HG03064 (cell line): ENCODE results near the gene MT1E.
"Not testable (repeated sequence)": the region's sequence is repeated elsewhere in the genome, so short reads cannot be mapped to it uniquely, and the experiment has no call there.

ENCODE experiments used
- ATAC-seq: cut with Tn5 transposase; IDR thresholded peaks from one replicate; pipeline ENCODE4 v1.9.1; 2021; ENCODE audit warnings: low read depth; ENCODE audit not compliant: unreplicated experiment

MT1E gene

DNA sequence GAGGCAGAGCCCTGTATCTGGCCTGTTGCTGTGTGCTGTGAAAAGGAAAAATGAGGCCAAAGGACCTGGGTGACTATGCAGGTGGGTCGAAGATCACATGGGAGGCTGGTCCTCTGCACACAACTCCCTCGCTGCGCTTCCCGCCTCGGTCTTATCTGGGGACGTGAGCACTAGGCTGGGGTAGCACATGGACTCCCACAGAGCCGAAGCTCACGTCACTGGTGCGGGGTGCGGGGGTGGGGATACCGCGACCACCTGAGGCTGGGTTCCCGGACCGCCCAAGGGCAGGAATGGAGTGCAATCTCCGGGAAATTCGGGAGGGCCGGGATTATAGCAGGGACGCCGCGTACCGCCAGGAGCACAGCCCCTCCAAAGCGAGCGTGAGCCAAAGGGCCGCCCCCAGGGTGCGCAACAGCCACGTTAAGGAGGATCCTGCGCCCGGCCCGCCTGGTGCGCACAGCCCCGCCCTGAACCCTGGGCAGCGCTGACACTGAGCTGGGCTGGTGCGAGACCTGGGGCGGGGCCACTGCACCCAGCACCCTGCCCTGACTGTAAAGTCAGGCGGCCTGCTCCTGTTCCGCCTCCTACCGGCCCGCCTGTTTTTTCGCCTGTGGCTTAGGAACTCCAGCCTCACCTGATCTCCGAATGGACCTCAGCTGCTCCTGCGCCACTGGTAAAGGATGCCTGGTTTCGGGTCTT, 17.6 kb downstream of the MT1E start:
- no peak for ATAC-seq

- no peak for ATAC-seq
These were observed 18.3 kb downstream of the MT1E start for GRCh38 chr16:56643833-56644232.

- ATAC-seq: no peak
These were observed 19.7 kb downstream of the MT1E start for GRCh38 chr16:56645311-56645710.

- ATAC-seq: no peak
These were observed 20.3 kb downstream of the MT1E start for GRCh38 chr16:56645838-56646237.

GRCh38 chr16:56647641-56648431, 22.3 kb downstream of the MT1E start:
- ATAC-seq: no peak

DNA sequence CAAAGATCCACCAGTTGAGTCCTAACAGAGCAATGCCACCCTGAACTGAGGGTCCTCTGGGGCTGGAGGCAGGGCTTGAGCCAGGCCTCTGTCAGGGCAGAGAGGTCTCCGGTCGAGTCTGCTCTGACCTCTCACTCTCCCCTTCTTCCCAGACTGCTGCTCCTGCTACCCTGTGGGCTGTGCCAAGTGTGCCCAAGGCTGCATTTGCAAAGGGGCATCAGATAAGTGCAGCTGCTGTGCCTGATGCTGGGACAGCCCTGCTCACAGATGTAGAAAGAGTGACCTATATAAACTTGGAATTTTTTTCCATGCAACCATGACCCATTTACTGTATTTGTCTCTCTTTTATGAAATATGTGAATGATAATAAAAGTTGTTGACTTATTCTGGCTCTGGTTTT, 23.7 kb downstream of the MT1E start:
- ATAC-seq: no peak

DNA sequence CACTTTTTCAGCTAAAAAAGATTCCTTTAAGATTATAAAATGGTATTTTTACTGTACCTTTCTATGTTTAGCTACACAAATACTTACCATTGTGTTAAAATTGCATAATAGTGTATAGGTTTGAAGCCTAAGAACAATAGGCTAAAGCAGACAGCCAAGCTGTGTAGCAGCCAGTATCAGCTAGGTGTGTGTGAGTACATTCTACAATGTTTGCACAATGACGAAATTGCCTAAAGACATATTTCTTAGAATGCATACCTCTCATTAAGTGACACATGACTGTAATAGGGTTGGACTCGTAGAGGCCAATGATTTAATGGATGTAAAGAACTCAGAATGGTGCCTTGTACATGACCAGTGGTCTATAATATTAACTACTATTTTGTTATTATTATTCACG, 24.2 kb downstream of the MT1E start:
- no peak for ATAC-seq

GRCh38 chr16:56651586-56651985, 26.0 kb downstream of the MT1E start, which contains the start of gene MT1B:
Gene MT1B (plus strand): TSS chr16:56651886. CDS start chr16:56651954, 68 bp downstream.
- ATAC-seq: no peak

DNA sequence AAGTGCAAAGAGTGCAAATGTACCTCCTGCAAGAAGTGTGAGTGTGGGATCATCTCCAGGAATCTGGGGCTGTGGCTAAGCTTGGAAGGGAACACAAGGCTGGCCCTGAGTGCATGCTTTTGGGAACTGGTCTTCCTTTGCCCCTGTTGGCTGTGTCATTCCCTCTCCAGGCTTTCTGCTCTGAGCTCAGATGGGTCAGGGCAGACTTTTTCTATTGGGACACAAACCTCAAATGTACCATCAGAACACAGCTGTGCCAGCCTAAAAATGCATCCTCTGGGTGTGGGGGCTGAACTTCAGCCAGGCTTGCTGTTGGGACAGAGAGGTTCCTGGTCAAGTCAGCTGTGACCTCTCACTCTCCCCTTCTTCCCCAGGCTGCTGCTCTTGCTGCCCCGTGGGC, 27.0 kb downstream of the MT1E start:
- ATAC-seq: no peak

DNA sequence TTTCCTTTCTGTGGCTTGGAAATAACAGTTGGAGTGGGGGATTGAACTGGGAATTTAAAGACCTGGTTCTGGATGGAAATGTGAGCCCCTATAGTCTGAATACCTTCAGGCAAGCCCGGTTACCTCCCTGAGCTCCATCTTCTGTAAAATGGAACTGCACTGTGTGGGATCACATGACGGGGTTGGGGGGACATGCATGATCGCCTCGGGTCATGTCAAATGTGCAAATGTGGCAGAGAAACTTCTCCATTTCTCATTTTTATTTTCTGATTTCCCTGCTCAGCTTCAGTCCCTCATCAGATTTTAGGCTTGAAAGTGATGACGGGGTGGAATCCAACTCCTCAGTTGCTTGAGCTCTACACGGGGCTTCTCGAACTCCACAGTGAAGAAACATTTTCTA, 27.6 kb downstream of the MT1E start:
- ATAC-seq: no peak

- ATAC-seq: no peak
These were observed 32.2 kb downstream of the MT1E start, which contains the start of gene MT1F for GRCh38 chr16:56657555-56658326. Gene MT1F (plus strand): TSS chr16:56657959. CDS start chr16:56658059, 100 bp downstream.

DNA sequence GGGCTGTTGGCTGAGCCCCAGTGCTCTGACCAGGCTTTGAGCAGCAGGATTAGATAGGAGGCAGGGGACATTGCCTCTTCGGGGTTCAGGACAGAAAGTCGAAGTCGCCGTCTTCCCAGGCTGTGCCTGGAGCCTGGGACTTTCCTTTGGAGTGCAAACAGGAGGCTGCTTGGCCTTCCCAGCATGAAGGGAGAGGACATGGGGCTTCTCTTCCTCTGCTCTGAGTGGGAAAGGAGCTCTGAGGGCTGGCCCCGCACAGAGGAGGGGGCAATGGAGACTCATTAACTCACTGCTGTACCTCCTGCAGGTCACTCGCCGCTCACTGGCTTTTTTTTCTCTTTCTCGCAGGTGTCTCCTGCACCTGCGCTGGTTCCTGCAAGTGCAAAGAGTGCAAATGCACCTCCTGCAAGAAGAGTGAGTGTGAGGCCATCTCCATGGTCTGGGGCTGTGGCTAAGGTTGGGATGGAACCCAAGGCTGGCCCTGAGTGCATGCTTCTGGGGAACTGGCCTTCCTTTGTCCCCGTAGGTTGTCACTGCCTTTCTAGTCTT, 32.8 kb downstream of the MT1E start:
- ATAC-seq: no peak

GRCh38 chr16:56662357-56663354, 37.1 kb downstream of the MT1E start:
- ATAC-seq: no peak

DNA sequence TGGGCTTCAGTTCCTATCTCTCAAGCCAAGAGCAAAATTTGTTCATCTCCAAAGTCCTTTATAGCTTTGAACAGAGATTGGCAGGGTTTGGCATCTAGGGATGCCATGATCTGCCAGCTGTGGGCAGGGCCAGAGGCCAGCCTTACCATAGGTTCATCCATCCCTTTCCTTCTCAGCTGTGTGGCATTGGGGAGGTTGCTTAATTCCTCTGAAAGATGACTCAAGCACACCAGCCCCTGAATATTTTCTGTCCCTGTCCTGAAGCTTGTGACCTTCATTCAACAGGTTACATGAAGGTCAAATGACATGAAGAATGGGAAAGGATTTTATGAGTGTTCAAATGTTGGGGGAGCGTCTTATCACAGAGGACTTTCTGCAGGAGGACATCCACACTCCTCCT, 38.9 kb downstream of the MT1E start:
- no peak for ATAC-seq

DNA sequence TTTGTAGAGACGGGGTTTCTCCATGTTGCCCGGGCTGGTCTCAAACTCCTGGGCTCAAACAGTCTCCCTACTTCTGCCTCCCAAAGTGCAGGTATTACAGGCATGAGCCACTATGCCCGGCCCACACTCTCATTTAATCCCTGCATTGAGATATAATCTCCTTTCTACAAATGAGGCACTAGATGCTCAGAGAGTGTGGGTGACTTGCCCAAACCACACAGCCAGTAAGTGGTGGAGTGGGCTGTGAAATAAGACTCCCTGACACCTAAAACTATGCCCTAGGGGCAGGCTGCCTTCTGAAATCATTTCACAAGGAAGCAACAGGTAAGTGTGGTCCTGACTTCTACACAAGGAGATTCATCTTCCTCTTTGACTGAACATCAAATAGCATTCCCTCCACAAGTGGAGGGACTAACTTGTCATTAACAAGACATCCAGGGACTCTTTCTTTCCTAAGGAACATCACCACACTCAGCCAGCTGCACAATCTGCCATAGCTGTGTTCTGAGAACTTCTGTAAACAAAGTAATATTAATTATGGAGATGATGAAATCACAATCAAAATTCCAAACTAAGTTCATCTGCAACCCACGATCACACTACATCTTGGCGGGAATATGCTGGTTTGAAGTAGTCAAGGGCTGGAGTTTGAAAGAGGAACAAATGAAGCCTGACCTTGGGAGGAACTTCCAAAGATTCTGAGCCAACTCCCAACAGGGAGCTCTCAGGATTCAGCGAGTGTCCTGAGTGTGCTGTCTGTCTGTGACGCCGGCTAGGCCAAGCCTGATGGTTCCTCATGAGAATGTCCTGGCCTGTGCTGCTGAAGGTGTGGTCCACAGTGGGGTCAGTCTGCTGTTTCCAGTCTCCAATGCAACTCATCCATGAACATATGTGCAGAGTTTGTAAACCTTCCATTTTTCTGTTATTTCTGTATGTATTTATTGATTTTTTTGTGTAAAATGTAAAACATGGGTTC, 40.0 kb downstream of the MT1E start:
- ATAC-seq: not testable (repeated sequence)

DNA sequence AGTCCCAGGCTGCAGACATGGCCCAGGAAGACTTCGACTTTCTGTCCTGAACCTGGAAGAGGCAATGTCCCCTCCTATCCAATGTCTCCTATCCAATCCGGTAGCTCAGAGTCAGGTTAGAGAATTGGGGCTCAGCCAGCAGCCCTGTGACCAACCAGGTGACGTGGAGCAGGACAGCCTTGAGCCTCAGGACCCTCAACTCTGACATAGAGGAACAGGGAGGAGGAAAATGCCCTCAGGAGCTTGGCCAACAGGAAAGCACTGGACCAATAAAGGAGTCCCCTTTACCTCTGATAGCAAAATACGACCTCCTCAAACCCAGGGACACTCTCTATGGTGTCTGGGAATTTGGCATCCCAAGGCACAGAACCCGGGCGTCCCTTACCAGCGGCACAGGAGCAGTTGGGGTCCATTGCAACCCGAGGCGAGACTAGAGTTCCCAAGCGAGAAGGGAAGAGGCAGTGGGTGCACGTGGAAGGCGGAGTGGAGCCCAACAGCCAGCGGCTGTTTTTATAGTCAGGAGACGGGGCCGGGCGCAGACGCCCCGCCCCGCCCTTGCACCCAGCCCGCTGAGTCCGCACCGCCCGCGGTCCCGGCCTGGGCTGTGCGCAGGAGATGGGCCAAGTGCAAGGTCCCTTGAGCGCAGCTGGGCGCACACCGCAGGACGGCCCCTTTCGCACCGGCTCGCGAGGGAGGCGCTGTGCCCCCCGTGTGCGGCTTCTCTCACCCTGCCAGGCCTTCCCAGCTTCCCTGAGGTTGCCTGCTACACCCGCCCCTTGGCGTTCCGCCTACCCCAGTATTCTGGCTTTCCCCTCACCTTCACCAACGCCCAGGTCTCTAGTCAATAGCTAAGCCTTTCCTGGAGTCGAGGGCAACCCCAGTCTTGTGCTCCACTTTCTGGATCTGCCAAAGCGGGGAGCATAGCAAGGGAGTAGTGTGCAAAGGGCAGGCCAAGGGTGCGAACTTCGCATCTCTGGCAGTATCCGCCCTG, 42.3 kb downstream of the MT1E start, which contains the start of gene MT1G:
Gene MT1G (minus strand): TSS at position 485 of the 991 bp plus-strand sequence. CDS start 72 bp downstream, at position 413.
- no peak for ATAC-seq
